NCI-H2227 treated with DMSO at 0.1 percent for 48 hours (cell line): ENCODE results near the gene TEDDM1.

Experiments
- DNase-seq: peaks from one replicate; lab custom pipeline; 2025; lab: John Stamatoyannopoulos, UW

TEDDM1 gene

GRCh38 chr1:182406012-182406411 lies 5.5 kb upstream of the TEDDM1 start:
- DNase-seq, result no peak

DNA sequence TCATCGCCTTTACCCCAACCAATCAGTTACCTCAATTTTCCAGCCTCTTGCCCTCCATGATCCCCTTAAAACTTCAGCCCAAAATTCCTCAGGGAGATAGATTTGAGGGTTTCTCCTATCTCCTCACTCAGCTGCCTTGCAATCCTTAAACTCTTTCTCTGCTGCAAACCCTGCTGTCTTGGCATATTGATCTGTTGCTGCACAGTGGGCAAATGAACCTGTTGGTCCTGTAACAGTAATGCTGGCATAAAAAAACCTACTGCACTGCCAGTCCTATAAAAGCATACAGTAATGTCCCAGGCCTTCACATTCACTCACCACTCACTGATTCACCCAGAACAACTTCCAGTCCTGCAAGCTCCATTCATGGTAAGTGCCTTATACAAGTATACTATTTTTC lies 5.1 kb upstream of the TEDDM1 start:
- DNase-seq, result no peak

DNA sequence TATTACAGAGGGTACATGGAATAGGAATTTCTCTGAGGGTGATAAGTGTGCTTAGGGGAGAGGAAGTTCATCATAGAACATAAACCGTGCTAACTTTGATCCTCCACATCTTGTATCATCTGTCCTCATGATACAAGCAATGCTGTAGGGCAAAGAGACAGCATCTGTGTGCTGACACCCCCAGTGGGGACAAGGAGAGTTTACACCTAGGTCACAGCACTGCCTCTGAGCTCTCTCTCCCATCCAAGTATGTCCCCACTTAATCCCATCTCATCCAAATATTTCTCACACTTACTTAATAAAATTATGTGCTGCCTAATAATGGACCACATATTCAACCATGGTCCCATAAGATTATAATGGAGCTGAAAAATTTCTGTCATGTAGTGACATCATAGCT lies 4.3 kb upstream of the TEDDM1 start:
- DNase-seq, result no peak

- no peak for DNase-seq
Observed at GRCh38 chr1:182397653-182398393, 2.6 kb downstream of the TEDDM1 start.

GRCh38 chr1:182395906-182396305 lies 4.6 kb downstream of the TEDDM1 start:
- no peak for DNase-seq

GRCh38 chr1:182394055-182394775 lies 6.3 kb downstream of the TEDDM1 start:
- DNase-seq, result no peak

GRCh38 chr1:182392050-182393028 lies 8.1 kb downstream of the TEDDM1 start:
- peak; percentile 53 for DNase-seq

DNA sequence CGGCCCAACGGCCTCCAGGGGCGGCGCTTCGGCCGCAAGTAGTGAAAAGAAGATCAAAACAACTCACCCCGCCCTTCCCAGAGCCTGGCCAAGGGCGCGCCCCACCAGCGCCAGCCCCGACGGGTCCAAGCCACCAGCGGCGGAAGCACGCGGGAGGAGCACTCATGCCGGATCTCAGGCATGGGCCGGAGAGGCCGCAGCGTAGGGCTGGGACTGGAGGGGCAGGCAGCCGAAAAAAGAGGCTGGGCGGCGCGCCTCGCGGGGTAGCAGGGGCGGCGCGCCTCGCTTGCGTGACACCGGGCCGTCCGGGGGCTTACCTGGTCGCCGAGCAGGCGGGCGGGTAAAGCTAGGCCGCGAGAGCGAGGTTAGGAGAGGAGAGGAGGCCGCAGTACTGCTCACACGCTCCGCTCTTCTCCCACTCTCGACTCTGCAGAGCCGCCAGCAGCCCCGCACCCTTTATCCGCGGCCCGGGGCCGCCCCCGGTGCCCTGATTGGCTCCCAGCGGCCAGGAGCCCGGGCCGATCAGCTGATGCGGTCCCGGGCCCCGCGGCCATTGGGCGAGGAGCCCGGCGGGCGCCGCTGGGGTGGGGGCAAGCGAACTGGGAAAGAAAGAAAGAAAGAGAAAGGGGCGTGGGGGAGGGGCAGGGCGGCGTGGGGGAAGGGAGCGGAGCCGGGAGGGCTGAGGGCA lies 9.0 kb downstream of the TEDDM1 start, which contains the start of gene GLUL:
Gene GLUL (minus strand): TSS at position 429 of the 688 bp plus-strand sequence. CDS start 3,053 bp downstream, outside the sequence.
- DNase-seq, result peak; percentile 93

DNA sequence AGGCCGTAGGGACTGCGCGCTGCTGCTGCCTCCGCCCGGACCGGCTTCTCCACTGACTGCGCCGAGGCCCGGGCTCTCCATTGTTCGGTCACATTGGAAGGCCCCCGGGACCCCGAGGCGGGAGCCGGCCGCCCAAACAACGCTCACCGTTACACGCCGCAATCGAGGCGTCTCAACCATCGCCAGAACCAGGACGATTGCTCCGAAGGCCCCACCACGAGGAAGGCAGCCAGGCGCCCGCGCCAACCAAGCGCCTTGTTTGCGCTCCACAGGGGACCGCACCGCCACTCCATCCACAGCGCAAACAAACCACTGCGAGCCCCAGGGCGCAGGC lies 9.5 kb downstream of the TEDDM1 start:
- DNase-seq, result no peak

DNA sequence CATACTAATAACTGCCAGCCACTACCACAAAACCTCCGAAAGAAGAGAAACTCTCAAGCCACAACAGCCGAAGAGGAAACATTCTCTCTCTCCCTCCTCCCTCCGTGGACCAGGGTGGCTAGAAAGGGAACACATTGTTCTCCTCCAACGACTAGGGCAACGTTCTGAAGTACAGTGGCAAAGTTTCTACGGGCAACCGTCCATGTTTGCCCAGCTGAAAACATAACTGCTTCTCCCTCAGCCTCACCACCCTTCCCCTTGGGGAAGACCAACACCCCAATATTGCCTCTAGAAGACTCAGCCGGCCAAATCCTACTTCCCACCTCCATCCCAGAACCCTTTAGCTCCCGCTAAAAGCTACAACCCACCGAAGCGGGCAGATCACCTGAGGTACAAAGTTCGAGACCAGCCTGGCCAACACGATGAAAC lies 10.8 kb downstream of the TEDDM1 start:
- DNase-seq, result no peak

DNA sequence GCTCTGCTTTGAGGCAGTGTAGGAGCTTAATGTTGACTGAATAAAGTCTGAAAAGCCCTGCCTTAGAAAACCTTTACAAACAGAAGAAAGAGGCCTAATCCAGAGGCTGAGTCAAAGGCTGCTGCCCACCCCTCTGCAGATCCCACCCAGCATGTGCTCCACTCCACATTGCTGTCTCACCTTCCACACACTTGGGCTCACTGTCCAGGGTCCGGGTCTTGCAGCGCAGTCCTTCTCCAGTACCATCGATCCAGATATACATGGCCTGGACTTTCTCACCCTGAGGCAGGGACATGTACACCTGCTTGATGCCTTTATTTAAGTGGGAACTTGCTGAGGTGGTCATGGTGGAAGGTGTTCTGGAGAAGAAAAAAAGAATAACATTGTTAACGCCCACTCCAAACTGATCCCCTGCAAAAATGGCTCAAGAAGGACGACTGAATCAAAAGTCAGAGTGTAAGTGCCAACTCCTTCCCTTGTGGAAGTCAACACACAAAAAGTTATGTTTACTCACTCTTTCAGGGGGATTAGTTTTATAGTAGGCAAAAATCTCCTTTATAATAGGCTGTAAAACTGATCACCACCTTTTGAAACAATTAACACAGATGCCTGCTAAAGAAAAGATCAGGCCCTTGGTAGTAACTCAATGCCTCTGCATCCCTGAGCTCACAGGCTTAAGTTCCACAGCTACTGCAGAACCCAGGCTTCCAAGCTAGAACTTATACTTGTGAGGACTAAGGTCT lies 11.9 kb downstream of the TEDDM1 start:
- no peak for DNase-seq

- no peak for DNase-seq
Observed at GRCh38 chr1:182387566-182387965, 12.9 kb downstream of the TEDDM1 start.

DNA sequence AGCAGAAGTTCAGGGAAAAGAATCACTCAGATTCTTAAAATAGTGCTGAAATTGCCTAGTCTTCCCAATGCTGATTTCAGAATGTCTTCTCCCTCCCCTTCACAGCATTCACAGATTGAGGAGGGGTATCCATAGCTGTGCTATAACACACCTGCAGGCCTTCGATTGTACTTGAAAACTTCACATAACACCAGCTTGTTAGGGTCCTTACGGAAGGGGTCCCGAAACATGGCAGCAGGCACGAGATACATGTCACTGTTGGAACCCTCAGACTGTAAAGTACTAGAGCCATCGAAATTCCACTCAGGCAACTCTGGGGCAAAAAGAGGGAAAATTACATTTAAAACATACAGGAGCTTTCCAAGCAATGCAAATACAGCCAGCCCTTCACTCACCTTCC lies 13.5 kb downstream of the TEDDM1 start:
- DNase-seq, result no peak

GRCh38 chr1:182385885-182386853 lies 14.3 kb downstream of the TEDDM1 start:
- no peak for DNase-seq

DNA sequence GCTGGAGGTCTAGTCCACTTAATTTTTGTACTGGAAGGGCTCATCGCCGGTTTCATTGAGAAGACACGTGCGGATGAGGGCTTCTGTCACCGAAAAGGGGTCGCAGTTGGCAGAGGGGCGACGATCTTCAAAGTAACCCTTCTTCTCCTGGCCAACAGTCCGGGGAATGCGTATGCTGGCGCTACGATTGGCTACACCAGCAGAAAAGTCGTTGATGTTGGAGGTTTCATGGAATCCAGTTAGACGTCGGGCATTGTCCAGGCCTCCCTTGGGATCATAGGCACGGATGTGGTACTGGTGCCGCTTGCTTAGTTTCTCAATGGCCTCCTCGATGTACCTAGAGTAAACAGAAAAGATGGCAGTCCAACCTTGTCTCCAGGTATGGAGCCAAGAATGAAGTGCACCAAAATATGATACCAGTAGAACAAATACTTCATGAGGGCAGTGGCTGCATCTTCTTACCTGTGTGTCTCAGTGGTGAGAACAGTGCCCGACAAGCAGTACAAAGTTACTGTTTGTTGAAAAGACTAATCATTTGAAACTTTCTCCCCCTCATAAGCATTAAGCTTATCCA lies 16.0 kb downstream of the TEDDM1 start:
- DNase-seq, result no peak

- no peak for DNase-seq
Observed at GRCh38 chr1:182383934-182384333, 16.5 kb downstream of the TEDDM1 start.

- no peak for DNase-seq
Observed at GRCh38 chr1:182383037-182383661, 17.3 kb downstream of the TEDDM1 start.

- no peak for DNase-seq
Observed at GRCh38 chr1:182381962-182382819, 18.3 kb downstream of the TEDDM1 start.
